Mesenchymal stem cell (in vitro differentiated cells and primary cell): ENCODE results near the gene TMEM9B.

Experiments
- DNase-seq: peaks from one replicate; pipeline ENCODE4 v3.0.0-alpha.2; 2013
- H2AFZ ChIP-seq: one replicate; pipeline ENCODE4 v1.6.1; 2013; ENCODE audit warnings: low read depth, mild to moderate bottlenecking, control low read depth, inconsistent platforms, low read length, moderate library complexity
- H2AK5ac ChIP-seq: 2 replicates; pipeline ENCODE4 v1.6.1; 2013; ENCODE audit warnings: low read length, moderate library complexity, mild to moderate bottlenecking, inconsistent platforms; ENCODE audit not compliant: severe bottlenecking
- H2BK120ac ChIP-seq: one replicate; pipeline ENCODE4 v1.6.1; 2013; ENCODE audit warnings: low read depth, mild to moderate bottlenecking, inconsistent platforms, low read length, moderate library complexity
- H2BK12ac ChIP-seq, 2 experiments: one replicate each; pipeline ENCODE4 v1.6.1; 2013; ENCODE audit warnings: inconsistent platforms in 2 of 2, low read length in 2 of 2, mild to moderate bottlenecking in 2 of 2, moderate library complexity in 2 of 2, control low read depth in 1 of 2
- H2BK15ac ChIP-seq: one replicate; pipeline ENCODE4 v1.6.1; 2013; ENCODE audit warnings: mild to moderate bottlenecking, low read depth, inconsistent platforms; ENCODE audit not compliant: poor library complexity, severe bottlenecking
- H2BK5ac ChIP-seq: 2 replicates; pipeline ENCODE4 v1.6.1; 2013; ENCODE audit warnings: low read depth, mild to moderate bottlenecking, low read length, control low read depth, inconsistent platforms; ENCODE audit not compliant: poor library complexity, severe bottlenecking
- H3K14ac ChIP-seq, 2 experiments: one replicate each; pipeline ENCODE4 v1.6.1; 2013; ENCODE audit warnings: inconsistent platforms in 2 of 2, low read length in 2 of 2, control low read depth in 1 of 2, mild to moderate bottlenecking in 1 of 2, moderate library complexity in 1 of 2
- H3K18ac ChIP-seq, 2 experiments: one replicate each; pipeline ENCODE4 v1.6.1; 2013; ENCODE audit warnings: inconsistent platforms in 2 of 2, low read length in 2 of 2, control low read depth in 1 of 2, low read depth in 1 of 2, mild to moderate bottlenecking in 1 of 2
- H3K23ac ChIP-seq, 2 experiments: one replicate each; pipeline ENCODE4 v1.6.1; 2013; ENCODE audit warnings: inconsistent platforms in 2 of 2, low read length in 2 of 2, mild to moderate bottlenecking in 2 of 2, moderate library complexity in 2 of 2, control low read depth in 1 of 2
- H3K27ac ChIP-seq: 2 replicates; pipeline ENCODE4 v1.5.1; 2013; ENCODE audit warnings: mild to moderate bottlenecking, moderate library complexity, low read length, control low read depth, inconsistent platforms; ENCODE audit not compliant: poor library complexity, severe bottlenecking
- H3K27me3 ChIP-seq, 2 experiments: 2 replicates each; pipeline versions ENCODE4 v1.6.1 to v1.7.0; 2013; ENCODE audit warnings: low read length in 2 of 2, mild to moderate bottlenecking in 2 of 2, moderate library complexity in 2 of 2, control low read depth in 1 of 2, inconsistent platforms in 1 of 2; ENCODE audit not compliant: control insufficient read depth in 1 of 2, insufficient read depth in 1 of 2
- H3K36me3 ChIP-seq, 2 experiments: 2 replicates each; pipeline versions ENCODE4 v1.6.1 to v1.7.0; 2013; ENCODE audit warnings: low read length in 2 of 2, control low read depth in 1 of 2, inconsistent platforms in 1 of 2, low read depth in 1 of 2, mild to moderate bottlenecking in 1 of 2; ENCODE audit not compliant: insufficient read depth in 2 of 2, control insufficient read depth in 1 of 2
- H3K4ac ChIP-seq, 2 experiments: one replicate each; pipeline ENCODE4 v1.6.1; 2013; ENCODE audit warnings: inconsistent platforms in 2 of 2, low read length in 2 of 2, mild to moderate bottlenecking in 2 of 2, moderate library complexity in 2 of 2, control low read depth in 1 of 2, low read depth in 1 of 2
- H3K4me1 ChIP-seq: 2 replicates; pipeline ENCODE4 v1.6.1; 2013; ENCODE audit warnings: low read depth, low read length, control low read depth; ENCODE audit not compliant: control insufficient read depth, insufficient read depth
- H3K4me2 ChIP-seq: 2 replicates; pipeline ENCODE4 v1.6.1; 2013; ENCODE audit warnings: low read length, mild to moderate bottlenecking, inconsistent platforms; ENCODE audit not compliant: poor library complexity, severe bottlenecking
- H3K4me3 ChIP-seq, 2 experiments: 2 replicates each; pipeline versions ENCODE4 v1.5.1 to v1.7.0; 2013; ENCODE audit warnings: low read length in 2 of 2, mild to moderate bottlenecking in 2 of 2, control low read depth in 1 of 2, low read depth in 1 of 2; ENCODE audit not compliant: insufficient read depth in 1 of 2
- H3K79me1 ChIP-seq: replicated peaks from 2 replicates; pipeline ENCODE4 v1.6.1; 2013; ENCODE audit warnings: mild to moderate bottlenecking, control low read depth, low read length, inconsistent platforms; ENCODE audit not compliant: poor library complexity, severe bottlenecking
- H3K9ac ChIP-seq: 2 replicates; pipeline ENCODE4 v1.7.0; 2013; ENCODE audit warnings: mild to moderate bottlenecking, low read length, moderate library complexity
- H3K9me3 ChIP-seq: 2 replicates; pipeline ENCODE4 v1.7.0; 2013; ENCODE audit warnings: mild to moderate bottlenecking, low read length; ENCODE audit not compliant: control insufficient read depth
- H4K8ac ChIP-seq: one replicate; pipeline ENCODE4 v1.6.1; 2013; ENCODE audit warnings: inconsistent platforms, mild to moderate bottlenecking, low read length, moderate library complexity
- H4K91ac ChIP-seq: one replicate; pipeline ENCODE4 v1.6.1; 2013; ENCODE audit warnings: mild to moderate bottlenecking, low read length, inconsistent platforms
- WGBS: methylation state at CpG from one replicate; pipeline ENCODE4 v1.1.7; 2013; ENCODE audit warnings: mixed read lengths; 5-methylcytosine and 5-hydroxymethylcytosine counted together

TMEM9B gene

GRCh38 chr11:8913961-8914660, 50.1 kb downstream of the TMEM9B start:
- Histone ChIP-seq H2BK15ac (no peak overlapping the region), H2AFZ (no peak overlapping the region), H3K27me3 (no peaks in the 10 kb centered on the region), H2BK120ac (no peak overlapping the region), H3K4me3 (peak overlapping the region in 1 of 2 experiments; percentile 57), H4K8ac (no peak overlapping the region), H3K36me3 (peaks cover 1 to 46% of the 10 kb centered on the region in 2 experiments), H3K4me2 (peak overlapping the region; percentile 43), H2BK5ac (no peak overlapping the region), H3K23ac (no peak overlapping the region), H3K9me3 (no peaks in the 10 kb centered on the region), H3K79me1 (peaks cover 6% of the 10 kb centered on the region), H3K14ac (no peak overlapping the region), H3K27ac (no peak overlapping the region), H2BK12ac (peak overlapping the region in 1 of 2 experiments; percentile 49), H3K9ac (peak overlapping the region; percentile 84), H3K4me1 (peaks cover 16% of the 10 kb centered on the region), H3K4ac (no peak overlapping the region), H4K91ac (no peak overlapping the region), H3K18ac (no peak overlapping the region), H2AK5ac (no peak overlapping the region)
- peak; percentile 58 for DNase-seq
- WGBS = 44% methylated on average over 9 of the region's 9 CpGs

GRCh38 chr11:8911029-8911823, 53.0 kb downstream of the TMEM9B start, which contains the start of gene AKIP1:
AKIP1 (plus strand) TSS chr11:8911189; CDS start chr11:8911450, 261 bp downstream.
- no peaks in the 10 kb centered on the region for H3K9me3 ChIP-seq
- H3K4me3 ChIP-seq = peak within 1 kb of the TSS; percentile 81 to 89
- H4K91ac ChIP-seq = peak within 1 kb of the TSS; percentile 67
- peak; percentile 97 for DNase-seq
- H3K4me2 ChIP-seq = peak within 1 kb of the TSS; percentile 88
- peak within 1 kb of the TSS; percentile 95 for H3K9ac ChIP-seq
- H3K18ac ChIP-seq = peak within 1 kb of the TSS; percentile 71 to 99
- H3K79me1 ChIP-seq = peaks cover 6% of the 10 kb centered on the region
- no peak within 1 kb of the TSS for H2AK5ac ChIP-seq
- H2BK5ac ChIP-seq = no peak within 1 kb of the TSS
- H3K23ac ChIP-seq = peak within 1 kb of the TSS in 1 of 2 experiments; percentile 92
- peak within 1 kb of the TSS; percentile 54 to 99 for H3K4ac ChIP-seq
- peak within 1 kb of the TSS; percentile 91 for H2BK120ac ChIP-seq
- WGBS = under 1% methylated on average over 66 of the region's 68 CpGs
- H3K27me3 ChIP-seq = no peaks in the 10 kb centered on the region
- peak within 1 kb of the TSS; percentile 42 to 80 for H2BK12ac ChIP-seq
- H4K8ac ChIP-seq = peak within 1 kb of the TSS; percentile 97
- H3K4me1 ChIP-seq = peaks cover 12% of the 10 kb centered on the region
- peak within 1 kb of the TSS; percentile 92 for H2BK15ac ChIP-seq
- peaks cover 0 to 17% of the 10 kb centered on the region in 2 experiments for H3K36me3 ChIP-seq
- peak within 1 kb of the TSS; percentile 86 for H3K27ac ChIP-seq
- H3K14ac ChIP-seq = peak within 1 kb of the TSS in 1 of 2 experiments; percentile 95
- peak within 1 kb of the TSS; percentile 79 for H2AFZ ChIP-seq

GRCh38 chr11:8910649-8911026, 53.6 kb downstream of the TMEM9B start:
- Histone ChIP-seq H3K18ac (peak overlapping the region; percentile 44 to 52), H3K4me1 (peaks cover 12% of the 10 kb centered on the region), H3K4ac (peak overlapping the region in 1 of 2 experiments; percentile 54), H3K4me2 (peak overlapping the region; percentile 88), H3K23ac (no peak overlapping the region), H3K9ac (peak overlapping the region; percentile 83), H2BK5ac (no peak overlapping the region), H3K27me3 (no peaks in the 10 kb centered on the region), H4K91ac (peak overlapping the region; percentile 67), H3K79me1 (peaks cover 6% of the 10 kb centered on the region), H3K9me3 (no peaks in the 10 kb centered on the region), H2BK15ac (no peak overlapping the region), H2BK120ac (peak overlapping the region; percentile 80), H2AK5ac (no peak overlapping the region), H2AFZ (peak overlapping the region; percentile 24), H4K8ac (peak overlapping the region; percentile 76), H3K14ac (no peak overlapping the region), H3K4me3 (peak overlapping the region; percentile 58 to 85), H3K36me3 (peaks cover 0 to 15% of the 10 kb centered on the region in 2 experiments), H3K27ac (no peak overlapping the region), H2BK12ac (peak overlapping the region in 1 of 2 experiments; percentile 42)
- DNase-seq = no peak
- WGBS = no CpG with 5 or more reads among the region's 19 CpGs

- Histone ChIP-seq H3K23ac (no peak overlapping the region), H3K4me3 (no peak overlapping the region), H3K27me3 (no peaks in the 10 kb centered on the region), H3K4me2 (no peak overlapping the region), H3K36me3 (no peaks in the 10 kb centered on the region), H2BK5ac (no peak overlapping the region), H3K4me1 (peaks cover 9% of the 10 kb centered on the region), H3K9me3 (no peaks in the 10 kb centered on the region), H3K9ac (no peak overlapping the region), H3K27ac (no peak overlapping the region), H3K18ac (no peak overlapping the region), H2BK15ac (no peak overlapping the region), H3K14ac (no peak overlapping the region), H3K79me1 (peaks cover 3% of the 10 kb centered on the region), H2BK120ac (no peak overlapping the region), H3K4ac (no peak overlapping the region), H2AK5ac (no peak overlapping the region), H2BK12ac (no peak overlapping the region), H2AFZ (no peak overlapping the region), H4K8ac (no peak overlapping the region), H4K91ac (no peak overlapping the region)
- no peak for DNase-seq
Measured at GRCh38 chr11:8908099-8908498, 56.1 kb downstream of the TMEM9B start.
